ENCODE results near the gene SRP72.
A peak's percentile ranks its signal among the peaks of the same experiment; 100 is the strongest.

Gene SRP72

GRCh38 chr4:56465599-56466295, 1.7 kb upstream of the SRP72 start:
- no peak for DNase-seq

GRCh38 chr4:56466296-56466761, 1.1 kb upstream of the SRP72 start:
- DNase-seq = peak; percentile 35

- no peak for DNase-seq
These were observed 520 bp upstream of the SRP72 start for GRCh38 chr4:56466910-56467283.

GRCh38 chr4:56468097-56468422, 643 bp downstream of the SRP72 start:
- DNase-seq = peak; percentile 63

GRCh38 chr4:56469489-56470210, 2.2 kb downstream of the SRP72 start:
- DNase-seq = peak; percentile 29

- no peak for DNase-seq
These were observed 8.5 kb downstream of the SRP72 start for GRCh38 chr4:56475917-56476316.

GRCh38 chr4:56477192-56477702, 9.8 kb downstream of the SRP72 start:
- DNase-seq = no peak

- DNase-seq = no peak
These were observed 13.3 kb downstream of the SRP72 start for GRCh38 chr4:56480691-56481090.

- DNase-seq = no peak
These were observed 28.8 kb downstream of the SRP72 start for GRCh38 chr4:56496241-56496640.

GRCh38 chr4:56505269-56506130, 38.1 kb downstream of the SRP72 start, which contains the start of gene ARL9:
ARL9 (plus strand) TSS chr4:56505791; CDS start chr4:56505863, 72 bp downstream.
- peak; percentile 59 for DNase-seq

- DNase-seq = no peak
These were observed 43.7 kb downstream of the SRP72 start for GRCh38 chr4:56511098-56511497.

GRCh38 chr4:56512166-56512565, 44.7 kb downstream of the SRP72 start:
- no peak for DNase-seq

GRCh38 chr4:56513517-56513916, 46.1 kb downstream of the SRP72 start:
- DNase-seq = no peak

- DNase-seq = peak; percentile 80
These were observed 63.1 kb downstream of the SRP72 start for GRCh38 chr4:56530269-56531148.

- DNase-seq = no peak
These were observed 63.8 kb downstream of the SRP72 start for GRCh38 chr4:56531149-56531770.

- DNase-seq = no peak
These were observed 64.4 kb downstream of the SRP72 start for GRCh38 chr4:56531823-56532222.

GRCh38 chr4:56532239-56532638, 64.8 kb downstream of the SRP72 start:
- DNase-seq = no peak

- no peak for DNase-seq
These were observed 68.5 kb downstream of the SRP72 start for GRCh38 chr4:56535915-56536314.

- no peak for DNase-seq
These were observed 69.7 kb downstream of the SRP72 start for GRCh38 chr4:56537147-56537546.

GRCh38 chr4:56540826-56541225, 73.4 kb downstream of the SRP72 start:
- no peak for DNase-seq

- peak; percentile 83 for DNase-seq
These were observed 77.2 kb downstream of the SRP72 start for GRCh38 chr4:56544573-56545131.

Data from activated CD4-positive, alpha-beta T cell treated with anti-CD3 and anti-CD28 coated beads, Interleukin-2, amount 50 U/mL, for 16 hours (primary cell).